ENCODE results near the gene NF2. TPM values are rescaled to one million over a fixed set of nuclear protein-coding genes. Genes with fewer than 3 reads are reported as not detected.

NF2 gene
- total RNA-seq, 1 experiment from 2014 or later: 50.9 TPM

DNA sequence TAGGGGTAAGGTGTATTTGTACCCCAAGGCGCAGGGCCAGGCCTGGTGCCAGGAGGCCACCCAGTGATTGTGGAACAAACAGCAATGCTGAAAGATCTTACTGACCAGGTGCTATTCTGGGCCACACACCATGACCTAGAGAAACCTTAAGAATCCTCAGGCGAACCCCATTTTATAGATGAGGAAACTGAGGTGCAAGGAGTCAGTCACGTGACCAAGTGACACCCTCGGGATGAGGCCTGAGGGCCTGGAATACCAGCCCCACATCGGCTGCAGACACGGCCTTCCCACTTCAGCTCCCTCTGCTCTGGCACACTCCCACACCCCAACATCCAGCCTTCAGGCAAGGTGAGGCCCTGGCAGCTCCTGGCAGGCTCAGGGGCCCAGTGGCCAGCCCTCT is 129.4 kb downstream of the NF2 start:
- Histone ChIP-seq H2BK12ac (ENCODE audit: insufficient read length, low read depth, low read length) (no peak overlapping the region), H2BK20ac (ENCODE audit: low read depth, low read length, poor library complexity, severe bottlenecking) (no peak overlapping the region), H2BK5ac (ENCODE audit: insufficient read length, low read length) (no peak overlapping the region), H4K91ac (ENCODE audit: insufficient read length, low read depth, low read length) (no peak overlapping the region), H3K4me1 (ENCODE audit: insufficient read depth, low read length) (no peaks in the 10 kb centered on the region), H3K27ac (ENCODE audit: insufficient read length, low read depth, low read length) (no peak overlapping the region), H2AFZ (ENCODE audit: low read length) (no peak overlapping the region), H3K4me2 (ENCODE audit: insufficient read depth, insufficient read length, low read length) (no peak overlapping the region), H4K5ac (ENCODE audit: insufficient read length, low read depth, low read length) (no peak overlapping the region), H3K79me2 (ENCODE audit: insufficient read depth, low read length) (no peaks in the 10 kb centered on the region), H3K18ac (ENCODE audit: insufficient read length, low read depth, low read length) (no peak overlapping the region), H3K56ac (ENCODE audit: insufficient read length, low read depth, low read length) (no peak overlapping the region), H3K9me3 (ENCODE audit: control insufficient read depth, low read depth, low read length) (no peaks in the 10 kb centered on the region), H3K23me2 (ENCODE audit: insufficient read length, low read depth, low read length, poor library complexity, severe bottlenecking) (no peaks in the 10 kb centered on the region), H2BK15ac (ENCODE audit: low read depth, low read length) (no peak overlapping the region), H2BK120ac (ENCODE audit: low read depth, low read length, poor library complexity, severe bottlenecking) (no peak overlapping the region), H3K14ac (ENCODE audit: insufficient read depth, low read length) (no peak overlapping the region; the same call in 1 of the 2 replicates), H4K8ac (replicated peaks; ENCODE audit: insufficient read length, low read depth, low read length) (no peak overlapping the region), H3K27me3 (ENCODE audit: insufficient read depth, low read length) (no peaks in the 10 kb centered on the region), H3T11ph (ENCODE audit: low read length) (no peak overlapping the region), H3K79me1 (ENCODE audit: insufficient read depth, low read depth, low read length, poor library complexity, severe bottlenecking) (no peaks in the 10 kb centered on the region), H3K23ac (ENCODE audit: insufficient read length, low read depth, low read length) (no peak overlapping the region), H4K20me1 (ENCODE audit: control insufficient read depth, insufficient read depth, insufficient read length) (peaks cover 2% of the 10 kb centered on the region), H3K4ac (ENCODE audit: low read depth, low read length) (no peak overlapping the region), H3K9ac (ENCODE audit: extremely low read depth, insufficient read length, low read length) (no peak overlapping the region), H2AK5ac (ENCODE audit: insufficient read length, low read length) (no peak overlapping the region)
- no CpG with 5 or more reads among the region's 6 CpGs for WGBS (ENCODE audit: extremely low coverage, insufficient read length, low lambda C conversion rate)
- no peak overlapping the region for H3K27ac Mint-ChIP-seq
- peaks cover 8 to 22% of the 10 kb centered on the region in 2 experiments for H3K4me1 Mint-ChIP-seq
- no peaks in the 10 kb centered on the region; a peak in 1 of 7 replicates for H3K36me3 Mint-ChIP-seq (ENCODE audit: insufficient read depth in 1 of 3, low read depth in 3 of 3)
- H3K9me3 Mint-ChIP-seq: no peaks in the 10 kb centered on the region
- no peak overlapping the region for H3K4me3 Mint-ChIP-seq
- H3K27me3 Mint-ChIP-seq (ENCODE audit: low read depth): no peaks in the 10 kb centered on the region
- DNase-seq: no peak
- TF ChIP-seq CTCF (conservative IDR thresholded peaks at IDR 0.05): no peak

Data from H9 (cell line).